Mesenchymal stem cell (in vitro differentiated cells and primary cell): ENCODE measurements around the gene CPNE4.

ENCODE experiments used
- DNase-seq: peaks from one replicate; pipeline ENCODE4 v3.0.0-alpha.2; 2013
- H2AFZ ChIP-seq: one replicate; pipeline ENCODE4 v1.6.1; 2013; ENCODE audit warnings: low read depth, mild to moderate bottlenecking, control low read depth, inconsistent platforms, low read length, moderate library complexity
- H2AK5ac ChIP-seq: 2 replicates; pipeline ENCODE4 v1.6.1; 2013; ENCODE audit warnings: low read length, moderate library complexity, mild to moderate bottlenecking, inconsistent platforms; ENCODE audit not compliant: severe bottlenecking
- H2BK120ac ChIP-seq: one replicate; pipeline ENCODE4 v1.6.1; 2013; ENCODE audit warnings: low read depth, mild to moderate bottlenecking, inconsistent platforms, low read length, moderate library complexity
- H2BK12ac ChIP-seq, 2 experiments: one replicate each; pipeline ENCODE4 v1.6.1; 2013; ENCODE audit warnings: inconsistent platforms in 2 of 2, low read length in 2 of 2, mild to moderate bottlenecking in 2 of 2, moderate library complexity in 2 of 2, control low read depth in 1 of 2
- H2BK15ac ChIP-seq: one replicate; pipeline ENCODE4 v1.6.1; 2013; ENCODE audit warnings: mild to moderate bottlenecking, low read depth, inconsistent platforms; ENCODE audit not compliant: poor library complexity, severe bottlenecking
- H2BK5ac ChIP-seq: 2 replicates; pipeline ENCODE4 v1.6.1; 2013; ENCODE audit warnings: low read depth, mild to moderate bottlenecking, low read length, control low read depth, inconsistent platforms; ENCODE audit not compliant: poor library complexity, severe bottlenecking
- H3K14ac ChIP-seq, 2 experiments: one replicate each; pipeline ENCODE4 v1.6.1; 2013; ENCODE audit warnings: inconsistent platforms in 2 of 2, low read length in 2 of 2, control low read depth in 1 of 2, mild to moderate bottlenecking in 1 of 2, moderate library complexity in 1 of 2
- H3K18ac ChIP-seq, 2 experiments: one replicate each; pipeline ENCODE4 v1.6.1; 2013; ENCODE audit warnings: inconsistent platforms in 2 of 2, low read length in 2 of 2, control low read depth in 1 of 2, low read depth in 1 of 2, mild to moderate bottlenecking in 1 of 2
- H3K23ac ChIP-seq, 2 experiments: one replicate each; pipeline ENCODE4 v1.6.1; 2013; ENCODE audit warnings: inconsistent platforms in 2 of 2, low read length in 2 of 2, mild to moderate bottlenecking in 2 of 2, moderate library complexity in 2 of 2, control low read depth in 1 of 2
- H3K27ac ChIP-seq: 2 replicates; pipeline ENCODE4 v1.5.1; 2013; ENCODE audit warnings: mild to moderate bottlenecking, moderate library complexity, low read length, control low read depth, inconsistent platforms; ENCODE audit not compliant: poor library complexity, severe bottlenecking
- H3K27me3 ChIP-seq, 2 experiments: 2 replicates each; pipeline versions ENCODE4 v1.6.1 to v1.7.0; 2013; ENCODE audit warnings: low read length in 2 of 2, mild to moderate bottlenecking in 2 of 2, moderate library complexity in 2 of 2, control low read depth in 1 of 2, inconsistent platforms in 1 of 2; ENCODE audit not compliant: control insufficient read depth in 1 of 2, insufficient read depth in 1 of 2
- H3K36me3 ChIP-seq, 2 experiments: 2 replicates each; pipeline versions ENCODE4 v1.6.1 to v1.7.0; 2013; ENCODE audit warnings: low read length in 2 of 2, control low read depth in 1 of 2, inconsistent platforms in 1 of 2, low read depth in 1 of 2, mild to moderate bottlenecking in 1 of 2; ENCODE audit not compliant: insufficient read depth in 2 of 2, control insufficient read depth in 1 of 2
- H3K4ac ChIP-seq, 2 experiments: one replicate each; pipeline ENCODE4 v1.6.1; 2013; ENCODE audit warnings: inconsistent platforms in 2 of 2, low read length in 2 of 2, mild to moderate bottlenecking in 2 of 2, moderate library complexity in 2 of 2, control low read depth in 1 of 2, low read depth in 1 of 2
- H3K4me1 ChIP-seq: 2 replicates; pipeline ENCODE4 v1.6.1; 2013; ENCODE audit warnings: low read depth, low read length, control low read depth; ENCODE audit not compliant: control insufficient read depth, insufficient read depth
- H3K4me2 ChIP-seq: 2 replicates; pipeline ENCODE4 v1.6.1; 2013; ENCODE audit warnings: low read length, mild to moderate bottlenecking, inconsistent platforms; ENCODE audit not compliant: poor library complexity, severe bottlenecking
- H3K4me3 ChIP-seq, 2 experiments: 2 replicates each; pipeline versions ENCODE4 v1.5.1 to v1.7.0; 2013; ENCODE audit warnings: low read length in 2 of 2, mild to moderate bottlenecking in 2 of 2, control low read depth in 1 of 2, low read depth in 1 of 2; ENCODE audit not compliant: insufficient read depth in 1 of 2
- H3K79me1 ChIP-seq: replicated peaks from 2 replicates; pipeline ENCODE4 v1.6.1; 2013; ENCODE audit warnings: mild to moderate bottlenecking, control low read depth, low read length, inconsistent platforms; ENCODE audit not compliant: poor library complexity, severe bottlenecking
- H3K9ac ChIP-seq: 2 replicates; pipeline ENCODE4 v1.7.0; 2013; ENCODE audit warnings: mild to moderate bottlenecking, low read length, moderate library complexity
- H3K9me3 ChIP-seq: 2 replicates; pipeline ENCODE4 v1.7.0; 2013; ENCODE audit warnings: mild to moderate bottlenecking, low read length; ENCODE audit not compliant: control insufficient read depth
- H4K8ac ChIP-seq: one replicate; pipeline ENCODE4 v1.6.1; 2013; ENCODE audit warnings: inconsistent platforms, mild to moderate bottlenecking, low read length, moderate library complexity
- H4K91ac ChIP-seq: one replicate; pipeline ENCODE4 v1.6.1; 2013; ENCODE audit warnings: mild to moderate bottlenecking, low read length, inconsistent platforms
- WGBS: methylation state at CpG from one replicate; pipeline ENCODE4 v1.1.7; 2013; ENCODE audit warnings: mixed read lengths; 5-methylcytosine and 5-hydroxymethylcytosine counted together

The CPNE4 gene

GRCh38 chr3:131669600-131669999 lies 365.2 kb downstream of the CPNE4 start:
- no peak overlapping the region for H3K4me3 ChIP-seq
- no peak overlapping the region for H3K4ac ChIP-seq
- no peak overlapping the region for H3K9ac ChIP-seq
- H3K79me1 ChIP-seq: no peaks in the 10 kb centered on the region
- no peak overlapping the region for H4K8ac ChIP-seq
- H2BK12ac ChIP-seq: no peak overlapping the region
- H2BK120ac ChIP-seq: no peak overlapping the region
- no peaks in the 10 kb centered on the region for H3K9me3 ChIP-seq
- no peak overlapping the region for H2BK5ac ChIP-seq
- H3K27me3 ChIP-seq: no peaks in the 10 kb centered on the region
- no peak overlapping the region for H3K23ac ChIP-seq
- no peak for DNase-seq
- no peaks in the 10 kb centered on the region for H3K36me3 ChIP-seq
- no peak overlapping the region for H2AK5ac ChIP-seq
- H4K91ac ChIP-seq: no peak overlapping the region
- H2BK15ac ChIP-seq: no peak overlapping the region
- no peak overlapping the region for H3K14ac ChIP-seq
- no peak overlapping the region for H3K4me2 ChIP-seq
- H3K4me1 ChIP-seq: no peaks in the 10 kb centered on the region
- 67% methylated on average over 4 of the region's 4 CpGs for WGBS
- H3K18ac ChIP-seq: no peak overlapping the region
- H2AFZ ChIP-seq: no peak overlapping the region
- H3K27ac ChIP-seq: no peak overlapping the region

GRCh38 chr3:131658771-131659170 lies 376.0 kb downstream of the CPNE4 start:
- Histone ChIP-seq H3K4me3 (no peak overlapping the region), H3K36me3 (no peaks in the 10 kb centered on the region), H3K79me1 (no peaks in the 10 kb centered on the region), H4K8ac (no peak overlapping the region), H2AK5ac (no peak overlapping the region), H3K9me3 (no peaks in the 10 kb centered on the region), H3K18ac (no peak overlapping the region), H2BK5ac (no peak overlapping the region), H3K27ac (no peak overlapping the region), H3K27me3 (no peaks in the 10 kb centered on the region), H3K23ac (no peak overlapping the region), H2BK120ac (no peak overlapping the region), H3K4ac (no peak overlapping the region), H3K4me1 (no peaks in the 10 kb centered on the region), H2BK12ac (no peak overlapping the region), H3K4me2 (no peak overlapping the region), H3K9ac (no peak overlapping the region), H2AFZ (no peak overlapping the region), H2BK15ac (no peak overlapping the region), H4K91ac (no peak overlapping the region), H3K14ac (no peak overlapping the region)
- DNase-seq: no peak
- 50% methylated on average over 1 of the region's 1 CpG for WGBS

GRCh38 chr3:131658115-131658514 lies 376.7 kb downstream of the CPNE4 start:
- Histone ChIP-seq H4K91ac (no peak overlapping the region), H3K4me3 (no peak overlapping the region), H2BK15ac (no peak overlapping the region), H3K27ac (no peak overlapping the region), H2AFZ (no peak overlapping the region), H3K4me2 (no peak overlapping the region), H3K36me3 (no peaks in the 10 kb centered on the region), H3K18ac (no peak overlapping the region), H3K4ac (no peak overlapping the region), H3K14ac (no peak overlapping the region), H3K79me1 (no peaks in the 10 kb centered on the region), H3K9me3 (no peaks in the 10 kb centered on the region), H2BK120ac (no peak overlapping the region), H2BK5ac (no peak overlapping the region), H2AK5ac (no peak overlapping the region), H2BK12ac (no peak overlapping the region), H3K23ac (no peak overlapping the region), H3K4me1 (no peaks in the 10 kb centered on the region), H3K27me3 (no peaks in the 10 kb centered on the region), H4K8ac (no peak overlapping the region), H3K9ac (no peak overlapping the region)
- DNase-seq: no peak
- WGBS: 77% methylated on average over 3 of the region's 3 CpGs

GRCh38 chr3:131655070-131655690 lies 379.6 kb downstream of the CPNE4 start:
- no peak overlapping the region for H2BK120ac ChIP-seq
- no peak overlapping the region for H3K27ac ChIP-seq
- no peak overlapping the region for H2BK5ac ChIP-seq
- no peak overlapping the region for H2AFZ ChIP-seq
- H3K23ac ChIP-seq: no peak overlapping the region
- no peak overlapping the region for H2BK15ac ChIP-seq
- 77% methylated on average over 4 of the region's 7 CpGs for WGBS
- H3K4me3 ChIP-seq: no peak overlapping the region
- no peaks in the 10 kb centered on the region for H3K27me3 ChIP-seq
- no peak overlapping the region for H4K8ac ChIP-seq
- H3K18ac ChIP-seq: no peak overlapping the region
- H3K14ac ChIP-seq: no peak overlapping the region
- no peak overlapping the region for H2BK12ac ChIP-seq
- no peak overlapping the region for H3K4ac ChIP-seq
- no peaks in the 10 kb centered on the region for H3K9me3 ChIP-seq
- no peaks in the 10 kb centered on the region for H3K79me1 ChIP-seq
- no peaks in the 10 kb centered on the region for H3K36me3 ChIP-seq
- no peak overlapping the region for H2AK5ac ChIP-seq
- no peaks in the 10 kb centered on the region for H3K4me1 ChIP-seq
- no peak overlapping the region for H3K4me2 ChIP-seq
- H3K9ac ChIP-seq: no peak overlapping the region
- no peak overlapping the region for H4K91ac ChIP-seq
- DNase-seq: no peak
